ENCODE data around the gene BMP2K.
A peak's percentile ranks its signal among the peaks of the same experiment; 100 is the strongest.
"Not testable (repeated sequence)": the region's sequence is repeated elsewhere in the genome, so short reads cannot be mapped to it uniquely, and the experiment has no call there.

BMP2K gene

GRCh38 chr4:78845472-78845871 is 69.3 kb downstream of the BMP2K start:
- DNase-seq (ENCODE audit: low read depth, low spot score) = no peak

GRCh38 chr4:78846258-78846657 is 70.1 kb downstream of the BMP2K start:
- DNase-seq (ENCODE audit: low read depth, low spot score) = no peak
- no peak overlapping the region for H3K27ac ChIP-seq

More at GRCh38 chr4:78845472-78845871, 69.3 kb downstream of the BMP2K start:
- no peak overlapping the region for H3K27ac ChIP-seq

GRCh38 chr4:78862314-78862737 is 86.2 kb downstream of the BMP2K start:
- H3K27ac ChIP-seq = no peak overlapping the region
- DNase-seq (ENCODE audit: low read depth, low spot score) = no peak

- H3K27ac ChIP-seq = no peak overlapping the region
- DNase-seq (ENCODE audit: low read depth, low spot score) = no peak
Observed at GRCh38 chr4:78863254-78863869, 87.2 kb downstream of the BMP2K start.

GRCh38 chr4:78863991-78864390 is 87.8 kb downstream of the BMP2K start:
- DNase-seq (ENCODE audit: low read depth, low spot score) = no peak
- no peak overlapping the region for H3K27ac ChIP-seq

- no peak overlapping the region for H3K27ac ChIP-seq
- peak; percentile 29 for DNase-seq (ENCODE audit: low read depth, low spot score)
Observed at GRCh38 chr4:78864405-78865024, 88.4 kb downstream of the BMP2K start.

- DNase-seq (ENCODE audit: low read depth, low spot score) = no peak
- no peak overlapping the region for H3K27ac ChIP-seq
Observed at GRCh38 chr4:78865451-78865850, 89.3 kb downstream of the BMP2K start.

- not testable (repeated sequence) for DNase-seq (ENCODE audit: low read depth, low spot score); H3K27ac ChIP-seq
Observed at GRCh38 chr4:78868712-78869111, 92.6 kb downstream of the BMP2K start.

GRCh38 chr4:78870056-78870455 is 93.9 kb downstream of the BMP2K start:
- no peak overlapping the region for H3K27ac ChIP-seq
- DNase-seq (ENCODE audit: low read depth, low spot score) = no peak

GRCh38 chr4:78876568-78877320 is 100.6 kb downstream of the BMP2K start:
- DNase-seq (ENCODE audit: low read depth, low spot score) = no peak
- peak overlapping the region; percentile 52 for H3K27ac ChIP-seq

GRCh38 chr4:78878031-78878430 is 101.9 kb downstream of the BMP2K start:
- no peak overlapping the region for H3K27ac ChIP-seq
- no peak for DNase-seq (ENCODE audit: low read depth, low spot score)

- H3K27ac ChIP-seq = no peak overlapping the region
- DNase-seq (ENCODE audit: low read depth, low spot score) = no peak
Observed at GRCh38 chr4:78880874-78881492, 104.8 kb downstream of the BMP2K start.

- H3K27ac ChIP-seq = no peak overlapping the region
- no peak for DNase-seq (ENCODE audit: low read depth, low spot score)
Observed at GRCh38 chr4:78885598-78885997, 109.4 kb downstream of the BMP2K start.

- no peak overlapping the region for H3K27ac ChIP-seq
- no peak for DNase-seq (ENCODE audit: low read depth, low spot score)
Observed at GRCh38 chr4:78889955-78890354, 113.8 kb downstream of the BMP2K start.

- no peak for DNase-seq (ENCODE audit: low read depth, low spot score)
- H3K27ac ChIP-seq = no peak overlapping the region
Observed at GRCh38 chr4:78899302-78899701, 123.2 kb downstream of the BMP2K start.

GRCh38 chr4:78901882-78902281 is 125.7 kb downstream of the BMP2K start:
- no peak overlapping the region for H3K27ac ChIP-seq
- DNase-seq (ENCODE audit: low read depth, low spot score) = no peak

GRCh38 chr4:78902298-78902697 is 126.1 kb downstream of the BMP2K start:
- H3K27ac ChIP-seq = no peak overlapping the region
- no peak for DNase-seq (ENCODE audit: low read depth, low spot score)

GRCh38 chr4:78904143-78904542 is 128.0 kb downstream of the BMP2K start:
- H3K27ac ChIP-seq = no peak overlapping the region
- DNase-seq (ENCODE audit: low read depth, low spot score) = no peak

GRCh38 chr4:78907638-78908037 is 131.5 kb downstream of the BMP2K start:
- no peak overlapping the region for H3K27ac ChIP-seq
- no peak for DNase-seq (ENCODE audit: low read depth, low spot score)

GRCh38 chr4:78908974-78909373 is 132.8 kb downstream of the BMP2K start:
- not testable (repeated sequence) for DNase-seq (ENCODE audit: low read depth, low spot score); H3K27ac ChIP-seq

GRCh38 chr4:78910612-78911011 is 134.5 kb downstream of the BMP2K start:
- no peak for DNase-seq (ENCODE audit: low read depth, low spot score)
- H3K27ac ChIP-seq = no peak overlapping the region

All from epithelial cell of prostate (primary cell).